HG02981 (cell line): ENCODE measurements around the gene BMPR1B.

Experiments
- ATAC-seq: cut with Tn5 transposase; IDR thresholded peaks from one replicate; pipeline ENCODE4 v1.9.1; 2021; ENCODE audit warnings: mild to moderate bottlenecking, moderate library complexity; ENCODE audit not compliant: unreplicated experiment

Gene BMPR1B

GRCh38 chr4:94762326-94762725 is 4.6 kb downstream of the BMPR1B start:
- no peak for ATAC-seq

GRCh38 chr4:94763005-94763404 is 5.2 kb downstream of the BMPR1B start:
- no peak for ATAC-seq

GRCh38 chr4:94763500-94763899 is 5.7 kb downstream of the BMPR1B start:
- ATAC-seq, result no peak

GRCh38 chr4:94764069-94764468 is 6.3 kb downstream of the BMPR1B start:
- ATAC-seq, result no peak

GRCh38 chr4:94765174-94765573 is 7.4 kb downstream of the BMPR1B start:
- ATAC-seq, result no peak

GRCh38 chr4:94765648-94766047 is 7.9 kb downstream of the BMPR1B start:
- ATAC-seq, result no peak

GRCh38 chr4:94766856-94767255 is 9.1 kb downstream of the BMPR1B start:
- no peak for ATAC-seq

GRCh38 chr4:94767446-94767845 is 9.7 kb downstream of the BMPR1B start:
- no peak for ATAC-seq

- no peak for ATAC-seq
Observed at GRCh38 chr4:94782707-94783106, 25.0 kb downstream of the BMPR1B start.

- no peak for ATAC-seq
Observed at GRCh38 chr4:94791701-94792100, 33.9 kb downstream of the BMPR1B start.

- no peak for ATAC-seq
Observed at GRCh38 chr4:94798808-94799207, 41.1 kb downstream of the BMPR1B start.

- no peak for ATAC-seq
Observed at GRCh38 chr4:94801016-94801415, 43.3 kb downstream of the BMPR1B start.

GRCh38 chr4:94802091-94802490 is 44.3 kb downstream of the BMPR1B start:
- ATAC-seq, result no peak

- ATAC-seq, result no peak
Observed at GRCh38 chr4:94803181-94803580, 45.4 kb downstream of the BMPR1B start.

- ATAC-seq, result no peak
Observed at GRCh38 chr4:94804650-94805049, 46.9 kb downstream of the BMPR1B start.

- no peak for ATAC-seq
Observed at GRCh38 chr4:94806376-94806775, 48.6 kb downstream of the BMPR1B start.

- no peak for ATAC-seq
Observed at GRCh38 chr4:94811643-94812042, 53.9 kb downstream of the BMPR1B start.

GRCh38 chr4:94813221-94813620 is 55.5 kb downstream of the BMPR1B start:
- no peak for ATAC-seq

GRCh38 chr4:94814237-94814636 is 56.5 kb downstream of the BMPR1B start:
- ATAC-seq, result peak; percentile 85

- ATAC-seq, result no peak
Observed at GRCh38 chr4:94819371-94820168, 61.8 kb downstream of the BMPR1B start.

GRCh38 chr4:94826206-94826605 is 68.5 kb downstream of the BMPR1B start:
- ATAC-seq, result no peak

GRCh38 chr4:94827481-94828110 is 69.8 kb downstream of the BMPR1B start:
- ATAC-seq, result no peak

- no peak for ATAC-seq
Observed at GRCh38 chr4:94828882-94829281, 71.1 kb downstream of the BMPR1B start.
